Vagina (tissue), 2 donors: ENCODE measurements around the gene MAD1L1.

ENCODE experiments used
- CTCF ChIP-seq, 3 experiments: fragments of 450-650 bp in 2 of 3; fragments of 200-600 bp in 1 of 3; sonication (generic) in 1 of 3; IDR thresholded peaks; one replicate each; pipeline ENCODE4 v1.5.1; 2017 to 2019; ENCODE audit warnings: antibody characterized with exemption in 3 of 3, mild to moderate bottlenecking in 2 of 3, moderate library complexity in 2 of 3
- POLR2A ChIP-seq, 2 donors: fragments of 450-650 bp; IDR thresholded peaks; one replicate each; pipeline ENCODE4 v1.6.1; 2017; ENCODE audit warnings: antibody characterized with exemption in 2 of 2, mild to moderate bottlenecking in 2 of 2, moderate library complexity in 2 of 2
- POLR2AphosphoS5 ChIP-seq, 2 donors: sonication (generic); formaldehyde crosslinking; IDR thresholded peaks; one replicate each; pipeline ENCODE4 v1.9.0; 2017; ENCODE audit warnings: antibody characterized with exemption in 2 of 2, mild to moderate bottlenecking in 2 of 2, low read depth in 1 of 2; ENCODE audit not compliant: insufficient read depth in 1 of 2

- TF ChIP-seq POLR2A (IDR thresholded peaks at IDR 0.05) (no peak), CTCF (IDR thresholded peaks at IDR 0.05) (no peak), POLR2AphosphoS5 (IDR thresholded peaks at IDR 0.05; ENCODE audit: insufficient read depth in 1 of 2, low read depth in 1 of 2) (no peak)
Observed at GRCh38 chr7:1865571-1866255, 367.0 kb downstream of the MAD1L1 start.
